Neuronal stem cell (in vitro differentiated cells): ENCODE measurements around the gene AGAP1.
A peak's percentile ranks its signal among the peaks of the same experiment; 100 is the strongest.

Experiments used
- DNase-seq: peaks from one replicate; pipeline ENCODE4 v3.0.0-alpha.2; 2013; ENCODE audit warnings: low spot score
- H2AFZ ChIP-seq: one replicate; pipeline ENCODE4 v1.6.1; 2013; ENCODE audit warnings: mild to moderate bottlenecking, low read length, inconsistent platforms
- H2AK5ac ChIP-seq: 2 replicates; pipeline ENCODE4 v1.6.1; 2013; ENCODE audit warnings: low read depth, mild to moderate bottlenecking, inconsistent platforms, low read length, moderate library complexity, mixed read lengths
- H2BK120ac ChIP-seq: 2 replicates; pipeline ENCODE4 v1.6.1; 2013; ENCODE audit warnings: low read depth, mild to moderate bottlenecking, inconsistent platforms, low read length, moderate library complexity, mixed read lengths
- H2BK12ac ChIP-seq: one replicate; pipeline ENCODE4 v1.6.1; 2013; ENCODE audit warnings: low read length, inconsistent platforms
- H2BK15ac ChIP-seq: 2 replicates; pipeline ENCODE4 v1.6.1; 2013; ENCODE audit warnings: mild to moderate bottlenecking, low read length, inconsistent platforms, mixed read lengths
- H2BK5ac ChIP-seq: one replicate; pipeline ENCODE4 v1.6.1; 2013; ENCODE audit warnings: inconsistent platforms, mild to moderate bottlenecking, low read length, moderate library complexity
- H3K14ac ChIP-seq: one replicate; pipeline ENCODE4 v1.6.1; 2013; ENCODE audit warnings: low read length, inconsistent platforms
- H3K18ac ChIP-seq: 2 replicates; pipeline ENCODE4 v1.6.1; 2013; ENCODE audit warnings: low read length, inconsistent platforms
- H3K23ac ChIP-seq: 2 replicates; pipeline ENCODE4 v1.6.1; 2013; ENCODE audit warnings: low read depth, mild to moderate bottlenecking, mixed read lengths, low read length, inconsistent platforms; ENCODE audit not compliant: poor library complexity
- H3K27ac ChIP-seq: replicated peaks from 3 replicates; pipeline ENCODE4 v1.5.1; 2013; ENCODE audit warnings: low read length, inconsistent platforms
- H3K27me3 ChIP-seq, 3 experiments: 2 replicates each; pipeline ENCODE4 v1.6.1; 2013; ENCODE audit warnings: low read length in 3 of 3, mild to moderate bottlenecking in 2 of 3, inconsistent platforms in 1 of 3, low read depth in 1 of 3, mixed read lengths in 1 of 3, moderate library complexity in 1 of 3; ENCODE audit not compliant: control insufficient read depth in 3 of 3, insufficient read depth in 3 of 3
- H3K36me3 ChIP-seq, 2 donors: replicated peaks in 1 of 2; 2 replicates each; pipeline ENCODE4 v1.6.1; 2013; ENCODE audit warnings: low read length in 2 of 2; ENCODE audit not compliant: control insufficient read depth in 2 of 2, insufficient read depth in 2 of 2
- H3K4ac ChIP-seq: 2 replicates; pipeline ENCODE4 v1.6.1; 2013; ENCODE audit warnings: inconsistent platforms, mild to moderate bottlenecking, low read length, moderate library complexity
- H3K4me1 ChIP-seq, 2 donors: 1 replicate in 1 of 2; 2 replicates in 1 of 2; pipeline ENCODE4 v1.6.1; 2013; ENCODE audit warnings: low read length in 2 of 2, low read depth in 1 of 2; ENCODE audit not compliant: control insufficient read depth in 2 of 2, insufficient read depth in 1 of 2
- H3K4me2 ChIP-seq: one replicate; pipeline ENCODE4 v1.6.1; 2013; ENCODE audit warnings: mild to moderate bottlenecking, low read length, inconsistent platforms; ENCODE audit not compliant: insufficient read depth, poor library complexity, severe bottlenecking
- H3K4me3 ChIP-seq, 2 donors: 2 replicates each; pipeline ENCODE4 v1.5.1; 2013; ENCODE audit warnings: low read length in 2 of 2, mild to moderate bottlenecking in 2 of 2, inconsistent platforms in 1 of 2, moderate library complexity in 1 of 2
- H3K79me1 ChIP-seq: one replicate; pipeline ENCODE4 v1.6.1; 2013; ENCODE audit warnings: low read depth, mild to moderate bottlenecking, inconsistent platforms, low read length, moderate library complexity
- H3K9ac ChIP-seq: one replicate; pipeline ENCODE4 v1.6.1; 2013; ENCODE audit warnings: mild to moderate bottlenecking, low read depth, low read length, inconsistent platforms; ENCODE audit not compliant: poor library complexity
- H3K9me3 ChIP-seq, 2 donors: replicated peaks in 1 of 2; 2 replicates each; pipeline versions ENCODE3 to v1.6.1; 2013; ENCODE audit warnings: low read length in 2 of 2, mild to moderate bottlenecking in 2 of 2, inconsistent platforms in 1 of 2, low read depth in 1 of 2, mixed read lengths in 1 of 2, moderate library complexity in 1 of 2; ENCODE audit not compliant: control insufficient read depth in 2 of 2, insufficient read depth in 1 of 2
- H4K8ac ChIP-seq: one replicate; pipeline ENCODE4 v1.6.1; 2013; ENCODE audit warnings: low read depth, mild to moderate bottlenecking, inconsistent platforms, low read length, moderate library complexity
- H4K91ac ChIP-seq: one replicate; pipeline ENCODE4 v1.6.1; 2013; ENCODE audit warnings: low read length, low read depth, mild to moderate bottlenecking, inconsistent platforms; ENCODE audit not compliant: poor library complexity
- WGBS, 2 donors: extraction: QIAGEN DNeasy Blood & Tissue Kit; methylation state at CpG; one replicate each; pipeline ENCODE4 v1.1.7; 2013; ENCODE audit warnings: missing lambda C conversion rate in 2 of 2, mixed read lengths in 1 of 2; ENCODE audit not compliant: insufficient read length in 2 of 2, insufficient replicate concordance in 1 of 2; ENCODE audit errors: extremely low coverage in 2 of 2; 5-methylcytosine and 5-hydroxymethylcytosine counted together

The AGAP1 gene

GRCh38 chr2:235550378-235550760 lies 56.5 kb downstream of the AGAP1 start:
- H3K4me2 ChIP-seq: no peak overlapping the region
- H3K4ac ChIP-seq: no peak overlapping the region
- no peak overlapping the region for H2AK5ac ChIP-seq
- H3K4me3 ChIP-seq: no peak overlapping the region
- no peak overlapping the region for H3K27ac ChIP-seq
- no peak overlapping the region for H3K18ac ChIP-seq
- no peak overlapping the region for H2AFZ ChIP-seq
- no peak overlapping the region for H3K9ac ChIP-seq
- no peak overlapping the region for H4K91ac ChIP-seq
- peak overlapping the region; percentile 42 for H2BK5ac ChIP-seq
- H3K4me1 ChIP-seq: peaks cover 3 to 17% of the 10 kb centered on the region in 2 donors
- no peak overlapping the region for H2BK120ac ChIP-seq
- no peak overlapping the region for H2BK15ac ChIP-seq
- no peaks in the 10 kb centered on the region for H3K27me3 ChIP-seq
- no peak for DNase-seq
- no peaks in the 10 kb centered on the region for H3K9me3 ChIP-seq
- WGBS, 2 donors: no CpG with 5 or more reads among the region's 12 CpGs
- H2BK12ac ChIP-seq: no peak overlapping the region
- H3K23ac ChIP-seq: no peak overlapping the region
- H3K79me1 ChIP-seq: peaks cover 11% of the 10 kb centered on the region
- no peak overlapping the region for H4K8ac ChIP-seq
- H3K14ac ChIP-seq: no peak overlapping the region
- no peaks in the 10 kb centered on the region for H3K36me3 ChIP-seq

GRCh38 chr2:235550946-235551345 lies 57.1 kb downstream of the AGAP1 start:
- Histone ChIP-seq H3K4me2 (no peak overlapping the region), H4K91ac (no peak overlapping the region), H2AFZ (no peak overlapping the region), H2BK12ac (no peak overlapping the region), H3K36me3 (no peaks in the 10 kb centered on the region), H4K8ac (no peak overlapping the region), H2AK5ac (no peak overlapping the region), H3K27me3 (no peaks in the 10 kb centered on the region), H3K4ac (no peak overlapping the region), H3K27ac (no peak overlapping the region), H3K9me3 (no peaks in the 10 kb centered on the region), H3K9ac (no peak overlapping the region), H3K14ac (no peak overlapping the region), H3K4me3 (no peak overlapping the region), H3K18ac (no peak overlapping the region), H3K79me1 (peaks cover 11% of the 10 kb centered on the region), H2BK5ac (no peak overlapping the region), H3K4me1 (peaks cover 3 to 15% of the 10 kb centered on the region in 2 donors), H2BK120ac (no peak overlapping the region), H3K23ac (no peak overlapping the region), H2BK15ac (no peak overlapping the region)
- WGBS, 2 donors: no CpG with 5 or more reads among the region's 8 CpGs
- DNase-seq: no peak

- no peaks in the 10 kb centered on the region for H3K36me3 ChIP-seq
- no peak overlapping the region for H4K8ac ChIP-seq
- no peaks in the 10 kb centered on the region for H3K9me3 ChIP-seq
- no peak overlapping the region for H2BK5ac ChIP-seq
- H2BK15ac ChIP-seq: no peak overlapping the region
- no peak overlapping the region for H3K4me3 ChIP-seq
- no peak overlapping the region for H2BK12ac ChIP-seq
- H3K27me3 ChIP-seq: no peaks in the 10 kb centered on the region
- no peak overlapping the region for H2BK120ac ChIP-seq
- no peak overlapping the region for H3K18ac ChIP-seq
- no peak overlapping the region for H3K27ac ChIP-seq
- H3K23ac ChIP-seq: no peak overlapping the region
- peaks cover 11% of the 10 kb centered on the region for H3K79me1 ChIP-seq
- DNase-seq: peak; percentile 9
- H3K4me1 ChIP-seq: peaks cover 3 to 15% of the 10 kb centered on the region in 2 donors
- no peak overlapping the region for H3K4ac ChIP-seq
- H3K14ac ChIP-seq: no peak overlapping the region
- no peak overlapping the region for H4K91ac ChIP-seq
- no peak overlapping the region for H3K4me2 ChIP-seq
- H3K9ac ChIP-seq: no peak overlapping the region
- H2AFZ ChIP-seq: no peak overlapping the region
- H2AK5ac ChIP-seq: no peak overlapping the region
- WGBS, 2 donors: no CpG with 5 or more reads among the region's 8 CpGs
These were observed 58.1 kb downstream of the AGAP1 start for GRCh38 chr2:235551965-235552364.

- no peak overlapping the region for H3K4me3 ChIP-seq
- no peak overlapping the region for H2BK5ac ChIP-seq
- H3K4ac ChIP-seq: no peak overlapping the region
- no peak overlapping the region for H3K14ac ChIP-seq
- peaks cover 14% of the 10 kb centered on the region for H3K79me1 ChIP-seq
- H3K27ac ChIP-seq: no peak overlapping the region
- no peak overlapping the region for H3K23ac ChIP-seq
- H2BK120ac ChIP-seq: no peak overlapping the region
- no peaks in the 10 kb centered on the region for H3K36me3 ChIP-seq
- H4K91ac ChIP-seq: no peak overlapping the region
- H2BK12ac ChIP-seq: no peak overlapping the region
- H3K9me3 ChIP-seq: peaks cover 1 to 2% of the 10 kb centered on the region in 2 donors
- no peak overlapping the region for H3K18ac ChIP-seq
- H3K4me2 ChIP-seq: no peak overlapping the region
- H3K27me3 ChIP-seq: no peaks in the 10 kb centered on the region
- WGBS, 2 donors: no CpG with 5 or more reads among the region's 3 CpGs
- H3K4me1 ChIP-seq: peaks cover 3 to 15% of the 10 kb centered on the region in 2 donors
- H2BK15ac ChIP-seq: no peak overlapping the region
- H2AK5ac ChIP-seq: no peak overlapping the region
- H4K8ac ChIP-seq: no peak overlapping the region
- DNase-seq: no peak
- no peak overlapping the region for H2AFZ ChIP-seq
- no peak overlapping the region for H3K9ac ChIP-seq
These were observed 58.8 kb downstream of the AGAP1 start for GRCh38 chr2:235552671-235553070.
